HEK293 (cell line): ENCODE data around the gene HTRA1.

Source experiments
- CTCF ChIA-PET: fragments of 350-600 bp; formaldehyde crosslinking; extraction: SDS; loops from one replicate; lab custom pipeline; 2021; ENCODE audit warnings: antibody characterized with exemption; lab: Yijun Ruan, JAX
- POLR2A ChIA-PET: fragments of 300-600 bp; formaldehyde crosslinking; extraction: SDS; loops from one replicate; lab custom pipeline; 2020; ENCODE audit warnings: antibody characterized with exemption, inconsistent platforms; lab: Yijun Ruan, JAX
- H3K27ac ChIP-seq: fragments of 200-500 bp; sonication (Bioruptor generic); 2 replicates; pipeline ENCODE4 v1.5.1; 2014; ENCODE audit warnings: low read depth, low read length, control low read depth, inconsistent platforms; ENCODE audit errors: extremely low read depth
- H3K36me3 ChIP-seq, 2 experiments: fragments of 200-500 bp in 1 of 2; sonication (Bioruptor generic) in 1 of 2; 1 replicate in 1 of 2; 2 replicates in 1 of 2; pipeline ENCODE4 v1.5.1; 2014 to 2017; ENCODE audit warnings: inconsistent platforms in 2 of 2, low read length in 2 of 2; ENCODE audit not compliant: control insufficient read depth in 2 of 2, insufficient read depth in 1 of 2
- H3K4me1 ChIP-seq: fragments of 200-500 bp; sonication (Bioruptor generic); 2 replicates; pipeline ENCODE4 v1.5.1; 2014; ENCODE audit warnings: mild to moderate bottlenecking, low read length, inconsistent platforms; ENCODE audit not compliant: control insufficient read depth, insufficient read depth
- H3K4me3 ChIP-seq: 2 replicates; pipeline ENCODE4 v1.5.1; 2011; ENCODE audit warnings: low read depth, mild to moderate bottlenecking, control low read depth, low read length, moderate library complexity
- H3K9me3 ChIP-seq: fragments of 200-500 bp; sonication (Bioruptor generic); 2 replicates; pipeline ENCODE4 v1.5.1; 2014; ENCODE audit warnings: low read depth, low read length, inconsistent platforms; ENCODE audit not compliant: control insufficient read depth, insufficient read depth
- FEZF1 ChIP-seq: fragments of 450-650 bp; formaldehyde crosslinking; IDR thresholded peaks from 2 replicates; pipeline ENCODE4 v1.5.1; 2016; ENCODE audit warnings: missing biosample characterization, missing genetic modification characterization
- INSM2 ChIP-seq: fragments of 450-650 bp; formaldehyde crosslinking; IDR thresholded peaks from 2 replicates; pipeline ENCODE4 v1.5.1; 2016; ENCODE audit warnings: missing biosample characterization, missing genetic modification characterization
- KLF10 ChIP-seq: fragments of 450-650 bp; IDR thresholded peaks from 2 replicates; pipeline ENCODE4 v1.5.1; 2018; ENCODE audit warnings: missing biosample characterization, mild to moderate bottlenecking, missing genetic modification characterization
- KLF8 ChIP-seq: fragments of 450-650 bp; formaldehyde crosslinking; IDR thresholded peaks from 2 replicates; pipeline ENCODE4 v1.5.1; 2016; ENCODE audit warnings: missing biosample characterization, missing genetic modification characterization
- MZF1 ChIP-seq: fragments of 450-650 bp; formaldehyde crosslinking; IDR thresholded peaks from 2 replicates; pipeline ENCODE4 v1.5.1; 2017; ENCODE audit warnings: missing biosample characterization, missing genetic modification characterization, borderline replicate concordance
- PRDM10 ChIP-seq: fragments of 450-650 bp; formaldehyde crosslinking; IDR thresholded peaks from 2 replicates; pipeline ENCODE4 v1.5.1; 2016; ENCODE audit warnings: missing biosample characterization, missing genetic modification characterization
- REPIN1 ChIP-seq: fragments of 450-650 bp; formaldehyde crosslinking; IDR thresholded peaks from 2 replicates; pipeline ENCODE4 v1.5.1; 2017; ENCODE audit warnings: missing biosample characterization, missing genetic modification characterization, low read depth
- SALL2 ChIP-seq: fragments of 450-650 bp; formaldehyde crosslinking; IDR thresholded peaks from 2 replicates; pipeline ENCODE4 v1.5.0; 2017; ENCODE audit warnings: missing biosample characterization, mild to moderate bottlenecking, missing genetic modification characterization, borderline replicate concordance
- SP3 ChIP-seq: fragments of 450-650 bp; formaldehyde crosslinking; IDR thresholded peaks from 2 replicates; pipeline ENCODE4 v1.5.1; 2016; ENCODE audit warnings: missing biosample characterization, missing genetic modification characterization
- ZBTB6 ChIP-seq: fragments of 450-650 bp; formaldehyde crosslinking; IDR thresholded peaks from 2 replicates; pipeline ENCODE4 v1.5.1; 2017; ENCODE audit warnings: missing biosample characterization, missing genetic modification characterization
- ZNF211 ChIP-seq: fragments of 450-650 bp; formaldehyde crosslinking; IDR thresholded peaks from 2 replicates; pipeline ENCODE4 v1.5.1; 2016; ENCODE audit warnings: low read depth, missing biosample characterization, missing genetic modification characterization
- ZNF561 ChIP-seq: fragments of 450-650 bp; IDR thresholded peaks from 2 replicates; pipeline ENCODE4 v1.5.1; 2018; ENCODE audit warnings: missing biosample characterization, missing genetic modification characterization, borderline replicate concordance
- ZNF777 ChIP-seq: fragments of 450-650 bp; formaldehyde crosslinking; IDR thresholded peaks from 2 replicates; pipeline ENCODE4 v1.5.1; 2017; ENCODE audit warnings: missing biosample characterization, missing genetic modification characterization, borderline replicate concordance
- ZNF843 ChIP-seq: fragments of 450-650 bp; formaldehyde crosslinking; IDR thresholded peaks from 2 replicates; pipeline ENCODE4 v1.5.1; 2016; ENCODE audit warnings: missing biosample characterization, missing genetic modification characterization
- ZSCAN30 ChIP-seq: fragments of 450-650 bp; IDR thresholded peaks from 2 replicates; pipeline ENCODE4 v1.5.1; 2018; ENCODE audit warnings: missing biosample characterization, mild to moderate bottlenecking, missing genetic modification characterization, moderate library complexity
- TF ChIP-seq, protein P1 (sequence below): fragments of 450-650 bp; formaldehyde crosslinking; IDR thresholded peaks from 2 replicates; pipeline ENCODE4 v1.5.1; 2016; ENCODE audit warnings: missing biosample characterization, missing genetic modification characterization, low read depth

Gene HTRA1

DNA sequence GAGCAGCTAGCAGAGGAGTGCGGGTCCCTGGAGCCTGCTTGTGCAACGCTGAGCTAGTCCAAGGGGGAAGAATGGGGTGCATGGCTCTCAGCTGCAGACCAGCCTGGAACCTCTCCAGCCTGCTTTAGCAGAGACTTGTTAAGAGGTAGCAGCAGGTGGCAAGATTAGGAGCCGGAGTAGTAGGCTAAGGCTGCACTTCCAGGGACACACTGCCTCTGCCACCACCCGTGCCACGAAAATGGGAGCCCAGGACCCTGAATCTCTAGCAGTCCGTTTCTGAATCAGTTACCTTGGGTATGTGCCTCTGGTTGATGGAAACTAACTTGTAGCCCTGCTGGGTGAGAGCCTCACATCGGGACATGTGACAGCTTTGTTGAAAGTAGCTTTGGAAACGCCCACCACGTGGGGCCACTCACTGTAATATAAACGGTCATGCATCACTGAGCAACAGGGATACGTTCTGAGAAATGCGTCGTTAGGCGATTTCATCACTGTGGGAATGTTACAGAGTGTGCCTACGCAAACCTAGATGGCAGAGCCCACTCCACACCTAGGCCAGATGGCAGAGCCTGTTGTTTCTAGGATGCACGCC is 25.9 kb downstream of the HTRA1 start (continued):
- peak; percentile 39 for TF ChIP-seq SP3
- TF ChIP-seq REPIN1 (tag by site-specific recombination) = no peak
- peak; percentile 61 for TF ChIP-seq KLF10 (tag by site-specific recombination)
- TF ChIP-seq MZF1 = no peak
- peak; percentile 51; the same call in 1 of the 2 replicates for TF ChIP-seq ZNF561 (tag by site-specific recombination)
- TF ChIP-seq ZNF777 = no peak
- peak; percentile 55; the same call in 1 of the 2 replicates for TF ChIP-seq KLF8 (tag by site-specific recombination)
- TF ChIP-seq PRDM10 (tag by site-specific recombination) = peak; percentile 87
- peak; percentile 97 for TF ChIP-seq INSM2 (tag by site-specific recombination)

DNA sequence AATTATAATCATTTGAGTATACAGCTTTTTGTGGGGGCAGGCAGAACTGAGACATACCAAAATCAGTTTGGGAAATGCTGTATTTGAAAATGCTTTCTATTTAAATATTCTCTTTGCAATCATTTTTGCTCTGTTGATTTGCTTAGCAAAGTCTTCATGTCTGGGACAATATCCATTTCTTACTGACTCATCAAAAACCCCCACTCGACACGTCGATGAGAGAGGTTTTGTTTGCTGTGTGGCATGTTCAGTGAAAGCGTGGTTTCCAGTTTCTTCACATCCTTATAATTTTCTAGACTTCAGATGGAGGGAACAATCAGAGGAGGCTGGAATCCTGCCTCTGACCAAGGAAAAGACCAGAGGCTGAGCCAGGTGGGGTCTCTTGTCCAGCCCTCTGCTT is 28.9 kb downstream of the HTRA1 start:
- no peaks in the 10 kb centered on the region for H3K9me3 ChIP-seq
- H3K4me3 ChIP-seq = no peak overlapping the region
- H3K36me3 ChIP-seq = no peaks in the 10 kb centered on the region
- H3K27ac ChIP-seq = no peak overlapping the region
- CTCF ChIA-PET = no interaction called here
- peaks cover 4% of the 10 kb centered on the region; the same call in 1 of the 2 replicates for H3K4me1 ChIP-seq
- POLR2A ChIA-PET = no interaction called here
- TF ChIP-seq ZNF211 = no peak
- TF ChIP-seq ZSCAN30 = no peak
- no peak for TF ChIP-seq FEZF1 (tag by site-specific recombination)
- TF ChIP-seq, protein P1, sequence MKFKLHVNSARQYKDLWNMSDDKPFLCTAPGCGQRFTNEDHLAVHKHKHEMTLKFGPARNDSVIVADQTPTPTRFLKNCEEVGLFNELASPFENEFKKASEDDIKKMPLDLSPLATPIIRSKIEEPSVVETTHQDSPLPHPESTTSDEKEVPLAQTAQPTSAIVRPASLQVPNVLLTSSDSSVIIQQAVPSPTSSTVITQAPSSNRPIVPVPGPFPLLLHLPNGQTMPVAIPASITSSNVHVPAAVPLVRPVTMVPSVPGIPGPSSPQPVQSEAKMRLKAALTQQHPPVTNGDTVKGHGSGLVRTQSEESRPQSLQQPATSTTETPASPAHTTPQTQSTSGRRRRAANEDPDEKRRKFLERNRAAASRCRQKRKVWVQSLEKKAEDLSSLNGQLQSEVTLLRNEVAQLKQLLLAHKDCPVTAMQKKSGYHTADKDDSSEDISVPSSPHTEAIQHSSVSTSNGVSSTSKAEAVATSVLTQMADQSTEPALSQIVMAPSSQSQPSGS = no peak
- no peak for TF ChIP-seq SALL2 (tag by site-specific recombination)
- no peak for TF ChIP-seq ZNF843 (tag by site-specific recombination)
- TF ChIP-seq MZF1 = no peak
- no peak for TF ChIP-seq ZBTB6 (tag by site-specific recombination)
